ENCODE results near the gene DRC7. TPM values are rescaled to one million over a fixed set of nuclear protein-coding genes. Genes with fewer than 3 reads are reported as not detected.
"Not testable (repeated sequence)": the region's sequence is repeated elsewhere in the genome, so short reads cannot be mapped to it uniquely, and the experiment has no call there.

DRC7 gene
- polyA plus RNA-seq, 4 donors: 0.37 TPM; not detected in 3

DNA sequence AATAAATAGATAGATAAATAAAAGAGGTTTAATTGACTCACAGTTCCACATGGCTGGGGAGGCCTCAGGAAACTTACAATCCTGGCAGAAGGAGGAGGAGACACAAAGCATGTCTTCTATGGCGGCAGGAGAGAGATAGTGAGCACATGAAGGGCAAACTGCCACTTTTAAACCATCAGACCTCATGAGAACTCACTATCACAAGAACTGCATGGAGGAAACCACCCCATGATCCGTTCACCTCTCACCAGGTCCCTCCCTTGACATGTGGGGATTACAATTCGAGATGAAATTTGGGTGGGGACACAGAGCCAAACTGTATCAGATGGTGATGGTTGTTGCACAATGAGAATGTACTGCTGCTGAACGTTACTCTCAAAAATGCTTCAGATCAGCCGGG lies 85.2 kb downstream of the DRC7 start:
- not testable (repeated sequence) for H3K9me3 ChIP-seq (ENCODE audit: control insufficient read depth in 2 of 2, insufficient read depth in 1 of 2, low read depth in 1 of 2, low read length in 1 of 2); FAIRE-seq; H3K27ac ChIP-seq (ENCODE audit: low read depth in 1 of 3, low read length in 2 of 3); H3K4me3 ChIP-seq (ENCODE audit: low read depth in 1 of 3, low read length in 3 of 3); H3K27me3 ChIP-seq (ENCODE audit: control insufficient read depth in 3 of 3, insufficient read depth in 3 of 3, low read length in 3 of 3); DNase-seq
- 75 to 82% (median 80%) methylated on average over 5 of the region's 5 CpGs for WGBS, 3 donors
- Histone ChIP-seq H3K36me3 (ENCODE audit: control insufficient read depth in 3 of 3, insufficient read depth in 2 of 3, low read depth in 1 of 3, low read length in 3 of 3) (peaks cover 0 to 65% (median 8%) of the 10 kb centered on the region in 3 donors), H3K4me1 (ENCODE audit: control insufficient read depth in 3 of 3, insufficient read depth in 2 of 3, low read depth in 1 of 3, low read length in 2 of 3) (peaks cover 0 to 26% (median 0%) of the 10 kb centered on the region in 3 donors)

DNA sequence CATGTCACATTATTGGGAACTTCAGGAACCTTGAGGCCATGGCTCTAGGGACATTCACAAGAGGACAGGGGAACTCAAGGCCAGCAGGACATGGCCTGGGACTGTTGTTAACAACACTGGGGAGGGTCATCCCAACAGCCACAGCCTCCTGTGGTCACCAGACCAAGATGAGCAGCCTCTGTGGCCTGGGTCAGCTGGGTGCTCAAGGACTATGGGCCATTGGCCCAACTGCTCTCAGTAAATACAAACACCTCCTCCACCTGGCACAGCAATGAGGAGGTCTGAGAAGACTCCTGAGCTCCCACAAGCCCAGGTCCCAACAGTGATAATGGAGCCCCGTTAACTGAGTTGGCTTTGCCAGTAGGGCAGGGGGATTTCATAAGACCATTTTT lies 86.7 kb downstream of the DRC7 start:
- no peaks in the 10 kb centered on the region for H3K27me3 ChIP-seq (ENCODE audit: control insufficient read depth in 3 of 3, insufficient read depth in 3 of 3, low read length in 3 of 3)
- DNase-seq (no peak), FAIRE-seq (no peak)
- H3K27ac ChIP-seq (ENCODE audit: low read depth in 1 of 3, low read length in 2 of 3): peak overlapping the region in 1 of 3 donors; percentile 32
- H3K4me3 ChIP-seq (ENCODE audit: low read depth in 1 of 3, low read length in 3 of 3): no peak overlapping the region
- H3K9me3 ChIP-seq (ENCODE audit: control insufficient read depth in 2 of 2, insufficient read depth in 1 of 2, low read depth in 1 of 2, low read length in 1 of 2): no peaks in the 10 kb centered on the region
- H3K4me1 ChIP-seq (ENCODE audit: control insufficient read depth in 3 of 3, insufficient read depth in 2 of 3, low read depth in 1 of 3, low read length in 2 of 3): peaks cover 0 to 13% (median 0%) of the 10 kb centered on the region in 3 donors
- peaks cover 0 to 65% (median 2%) of the 10 kb centered on the region in 3 donors for H3K36me3 ChIP-seq (ENCODE audit: control insufficient read depth in 3 of 3, insufficient read depth in 2 of 3, low read depth in 1 of 3, low read length in 3 of 3)
- WGBS, 3 donors: 46 to 76% (median 76%) methylated on average over 1 of the region's 1 CpG

Other genes starting within 250 kb of the DRC7 start
- gene CIAPIN1, start 247.4 kb upstream of the DRC7 start, polyA plus RNA-seq: 10 to 100 TPM; 39.4 to 55.9 (median 47.2) TPM
- 100 to 1,000 TPM in 2 of 4 donors, 10 to 100 TPM in 2; 63.9 to 177 (median 107) TPM for gene COQ9, start 247.3 kb upstream of the DRC7 start, polyA plus RNA-seq
- 10 to 100 TPM; 51.7 to 86.8 (median 61.4) TPM for gene POLR2C, start 232.1 kb upstream of the DRC7 start, polyA plus RNA-seq
- gene DOK4, start 208.3 kb upstream of the DRC7 start, polyA plus RNA-seq: 100 to 1,000 TPM in 3 of 4 donors, 10 to 100 TPM in 1; 53.0 to 144 (median 123) TPM
- 1 to 10 TPM; 1.1 to 4.5 (median 2.2) TPM for gene CCDC102A, start 158.2 kb upstream of the DRC7 start, polyA plus RNA-seq
- gene ADGRG5, start 152.2 kb upstream of the DRC7 start, polyA plus RNA-seq: 1 to 10 TPM; 2.4 to 9.3 (median 3.6) TPM
- 100 to 1,000 TPM in 1 of 4 donors, 10 to 100 TPM in 1, 1 to 10 TPM in 2; 4.1 to 158 (median 26.0) TPM for gene ADGRG1, start 66.2 kb upstream of the DRC7 start, polyA plus RNA-seq
- gene ADGRG3, start 26.5 kb upstream of the DRC7 start, polyA plus RNA-seq: 1 to 10 TPM in 2 of 4 donors, under 1 TPM in 2; 0.45 to 8.6 (median 1.1) TPM
- gene KATNB1, start 41.0 kb downstream of the DRC7 start, polyA plus RNA-seq: 10 to 100 TPM in 2 of 4 donors, 1 to 10 TPM in 2; 9.6 to 19.3 (median 12.1) TPM
- gene KIFC3, start 107.7 kb downstream of the DRC7 start, polyA plus RNA-seq: 100 to 1,000 TPM in 2 of 4 donors, 10 to 100 TPM in 2; 12.8 to 237 (median 131) TPM

All from small intestine (tissue), 7 donors.